Body of pancreas (tissue), 4 donors: ENCODE measurements around the gene CYB5B.

Experiments used
- CTCF ChIP-seq, 7 experiments: fragments of 450-650 bp in 4 of 7; fragments of 200-600 bp in 3 of 7; sonication (generic) in 3 of 7; IDR thresholded peaks; one replicate each; pipeline ENCODE4 v1.5.1; 2016 to 2019; ENCODE audit warnings: antibody characterized with exemption in 7 of 7
- POLR2A ChIP-seq, 3 donors: fragments of 450-650 bp; IDR thresholded peaks; one replicate each; pipeline ENCODE4 v1.6.1; 2016; ENCODE audit warnings: antibody characterized with exemption in 3 of 3, mild to moderate bottlenecking in 2 of 3

DNA sequence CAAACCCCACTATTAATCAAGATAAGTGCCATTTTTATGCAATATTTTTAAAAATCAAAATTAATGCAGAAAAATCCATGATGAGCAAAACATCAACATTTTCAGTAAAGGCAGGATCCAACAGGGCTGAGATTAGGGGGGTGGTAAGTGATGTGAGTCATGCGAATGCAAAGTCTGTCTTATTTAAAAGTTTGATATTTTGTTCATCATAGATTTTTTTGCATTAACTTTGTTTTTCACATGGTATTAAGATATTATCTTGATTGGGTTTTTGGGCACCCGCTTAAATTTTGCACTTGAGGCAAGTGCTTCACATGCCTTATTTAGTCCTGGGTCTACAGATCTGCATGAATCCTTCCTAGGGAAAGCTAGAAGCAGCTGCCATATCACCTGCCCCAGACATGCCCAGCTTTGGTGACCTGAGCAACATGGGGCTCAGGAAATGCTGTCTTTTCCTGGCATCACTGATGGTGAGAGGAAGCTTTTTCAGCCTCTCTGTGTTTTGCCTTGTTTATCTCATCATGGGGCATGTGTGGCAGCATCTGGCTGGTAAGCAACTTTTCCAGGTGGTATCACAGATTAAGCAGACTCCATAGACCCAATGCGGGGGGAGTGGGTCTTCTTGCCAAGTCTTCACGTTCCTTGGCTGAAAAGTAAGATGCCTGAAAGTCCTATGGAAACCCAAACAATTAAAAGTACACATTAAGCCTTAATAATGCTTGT, 83.8 kb downstream of the CYB5B start:
- TF ChIP-seq CTCF (IDR thresholded peaks at IDR 0.05) (no peak), POLR2A (IDR thresholded peaks at IDR 0.05) (no peak)
